GM19452 (cell line): ENCODE measurements around the gene SNCAIP.

Experiments used
- ATAC-seq: cut with Tn5 transposase; IDR thresholded peaks from one replicate; pipeline ENCODE4 v1.9.1; 2021; ENCODE audit not compliant: unreplicated experiment

SNCAIP gene

DNA sequence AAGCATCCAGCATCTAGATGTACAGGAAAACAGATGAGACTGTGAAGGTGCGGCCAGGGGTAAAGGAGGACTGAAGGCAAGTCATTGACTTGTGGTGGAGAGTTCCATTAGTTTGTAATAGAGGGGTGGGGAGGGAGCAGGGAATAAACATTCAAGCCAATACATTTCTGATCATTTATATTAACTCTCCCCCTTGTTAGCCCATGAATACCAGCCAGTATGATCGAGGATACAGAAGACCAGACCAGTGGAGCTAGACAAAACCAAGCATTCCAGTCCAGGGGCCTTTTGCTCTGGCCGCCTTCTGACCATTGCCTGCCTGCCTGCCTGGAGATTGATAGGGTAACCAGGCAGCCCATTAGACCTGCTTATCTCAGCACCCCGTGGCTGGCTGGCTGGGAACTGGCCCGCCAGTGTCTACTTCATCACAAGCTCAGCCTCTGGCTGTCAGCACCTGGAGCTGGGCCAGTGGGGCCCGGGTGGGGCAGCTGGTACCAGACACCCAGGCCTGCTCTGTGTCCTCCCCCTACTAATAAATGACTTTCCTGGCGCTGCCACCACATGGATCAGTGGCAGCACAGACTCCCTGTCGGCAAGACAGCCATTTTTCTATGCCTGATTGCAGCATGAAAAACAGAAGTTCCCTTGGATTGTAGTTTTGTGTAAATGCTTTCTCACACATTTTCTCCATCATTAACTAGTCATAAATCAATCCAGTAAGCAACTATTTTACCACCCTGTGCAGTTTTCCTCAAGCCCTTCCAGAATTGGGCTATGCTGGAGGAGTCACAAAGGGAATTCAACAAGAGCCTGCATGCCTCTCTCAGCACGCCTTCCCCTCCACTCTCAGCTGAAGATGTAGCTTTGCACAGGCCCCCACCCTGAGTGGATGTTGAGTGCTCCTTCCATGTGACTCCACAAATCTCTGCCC lies 181.3 kb downstream of the SNCAIP start:
- no peak for ATAC-seq

DNA sequence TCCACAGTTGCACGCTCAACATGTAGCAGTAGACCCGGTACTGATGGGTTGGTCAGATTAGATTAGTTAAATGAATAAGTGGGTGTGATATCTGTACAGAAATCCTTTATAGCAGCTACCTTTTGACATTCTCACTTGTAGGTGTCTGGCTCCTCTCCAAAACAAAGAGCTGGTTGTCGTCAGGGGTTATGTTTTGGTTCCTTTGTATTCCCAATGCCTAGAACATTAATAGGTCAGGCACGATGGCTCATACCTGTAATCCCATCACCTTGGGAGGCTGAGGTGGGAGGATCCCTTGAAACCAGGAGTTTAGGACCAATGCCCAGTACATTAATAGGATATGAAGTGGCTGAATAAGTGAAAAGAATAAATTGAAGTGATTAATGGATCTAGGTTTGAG lies 182.1 kb downstream of the SNCAIP start:
- no peak for ATAC-seq

DNA sequence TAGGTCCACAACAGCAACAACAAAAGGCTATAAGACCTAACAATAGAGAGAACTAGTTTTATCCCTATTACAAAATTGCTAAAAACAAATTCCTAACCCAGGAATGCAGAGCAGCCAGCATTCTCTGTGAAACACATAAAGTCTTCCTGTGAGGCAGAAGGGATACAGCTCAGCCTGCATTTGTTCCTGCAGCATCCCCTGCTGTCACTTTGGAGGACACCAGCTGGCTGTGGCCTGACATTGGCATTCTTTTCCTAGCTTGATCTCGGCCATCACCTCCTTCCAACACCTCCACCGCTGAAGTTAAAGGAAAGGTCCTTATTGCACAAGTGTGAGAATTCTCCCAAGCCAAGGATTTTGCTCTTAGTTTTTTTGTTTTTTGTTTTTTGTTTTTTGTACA lies 186.1 kb downstream of the SNCAIP start:
- ATAC-seq: no peak

GRCh38 chr5:122499585-122499984 lies 187.5 kb downstream of the SNCAIP start:
- ATAC-seq: no peak

DNA sequence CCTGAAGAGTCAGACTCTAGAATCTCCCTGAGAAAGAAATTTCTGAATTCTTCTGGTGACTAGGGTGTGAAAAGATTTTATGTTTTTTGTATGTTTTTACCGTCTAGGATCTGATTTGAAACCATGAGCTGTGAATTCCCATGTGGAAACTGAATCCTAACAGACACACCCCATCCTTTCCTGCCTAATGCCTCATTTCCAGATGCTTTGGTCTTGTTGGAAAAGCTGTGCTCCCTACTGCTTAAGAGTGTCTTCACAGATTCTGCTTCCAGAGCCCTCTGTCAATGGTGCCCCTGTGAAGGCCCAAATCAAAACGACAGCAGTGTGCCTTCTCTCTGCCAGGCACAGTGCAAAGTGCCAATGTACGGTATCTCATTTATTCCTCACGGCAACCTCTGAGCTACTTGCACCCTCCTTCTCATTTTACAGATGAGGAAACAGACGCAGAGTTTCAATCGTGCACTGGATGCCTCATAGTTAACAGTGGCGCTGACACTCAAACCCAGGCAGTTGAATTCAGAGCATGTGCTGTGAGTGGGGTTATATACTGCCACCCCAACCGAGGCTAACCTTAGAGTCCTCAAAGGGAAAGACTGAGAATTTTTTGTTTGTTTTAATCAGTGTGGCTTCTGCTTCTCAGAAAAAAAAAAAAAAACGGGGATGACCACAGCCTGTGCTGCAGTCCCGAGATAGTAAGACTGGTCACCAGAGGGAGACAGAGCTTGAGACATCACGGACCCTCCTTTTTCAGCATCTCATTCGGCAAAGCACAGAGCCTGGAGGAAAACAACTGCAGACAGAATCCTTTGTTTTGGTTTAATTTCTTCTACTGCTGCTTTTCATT lies 188.4 kb downstream of the SNCAIP start:
- no peak for ATAC-seq

GRCh38 chr5:122501089-122501435 lies 189.0 kb downstream of the SNCAIP start:
- no peak for ATAC-seq

DNA sequence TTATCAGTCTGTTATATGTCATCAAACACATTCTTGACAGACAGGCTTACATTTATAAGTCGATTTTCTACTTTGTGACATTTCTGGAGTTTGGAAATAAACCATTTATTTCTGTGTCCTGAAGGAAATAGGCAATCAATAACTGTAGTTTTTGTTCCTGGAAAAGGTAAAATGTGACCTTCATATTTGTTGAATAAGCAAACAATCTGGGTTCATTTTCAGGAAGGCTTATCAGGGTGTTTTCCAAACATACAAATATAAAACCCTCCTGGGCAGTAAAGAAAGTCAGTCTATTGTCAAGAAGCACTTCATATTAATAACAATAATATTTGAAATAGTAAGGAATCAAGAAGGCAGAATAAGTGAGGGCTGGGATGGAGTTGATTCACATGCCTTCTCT lies 195.0 kb downstream of the SNCAIP start:
- ATAC-seq: no peak

DNA sequence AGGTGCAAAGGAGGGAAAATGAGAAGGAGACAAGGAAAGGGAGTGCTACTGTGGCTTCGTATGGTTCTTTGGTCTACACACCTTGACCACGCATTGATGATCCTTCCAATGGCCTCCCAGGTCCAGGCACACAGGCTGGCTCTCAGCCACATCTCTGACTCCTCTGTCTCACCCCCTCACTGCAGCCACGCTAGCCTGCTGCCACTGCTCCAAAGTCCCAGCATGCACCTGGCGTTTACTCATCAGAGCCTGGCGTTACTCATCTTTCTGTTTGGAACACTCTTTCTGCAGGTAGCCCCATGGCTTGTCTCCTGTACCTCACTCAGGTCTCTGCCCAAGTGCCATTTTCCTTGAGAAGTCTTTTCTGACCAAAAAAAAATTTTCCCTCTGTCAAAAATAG lies 195.5 kb downstream of the SNCAIP start:
- ATAC-seq: no peak

DNA sequence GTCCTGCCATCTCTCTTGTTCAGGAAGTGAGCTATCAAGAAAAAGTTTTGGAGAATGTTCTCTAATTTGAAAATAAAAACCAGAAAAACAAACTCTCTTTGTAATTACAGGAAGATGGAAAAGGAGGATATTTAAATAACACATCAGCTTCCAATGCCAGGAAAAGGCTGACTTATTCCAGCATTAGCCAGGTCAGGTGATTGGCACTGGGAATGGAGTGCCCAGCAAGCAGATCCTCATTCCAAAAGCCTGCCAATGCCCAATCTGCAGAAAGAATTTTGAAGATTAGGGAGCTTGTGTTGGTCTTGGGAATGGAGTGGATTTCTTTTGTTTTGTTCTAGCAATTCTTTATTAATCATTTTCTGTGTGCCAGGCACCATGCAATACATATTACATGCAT lies 196.6 kb downstream of the SNCAIP start:
- no peak for ATAC-seq
